Erythroblast (primary cell): ENCODE results near the gene RNF111.

Experiments
- GATA1 ChIP-seq: IDR thresholded peaks from 2 replicates; pipeline ENCODE4 v1.6.1; 2011; ENCODE audit warnings: low read depth, mild to moderate bottlenecking, control low read depth, low read length, moderate library complexity
- POLR2A ChIP-seq: IDR thresholded peaks from 2 replicates; pipeline ENCODE4 v1.6.1; 2011; ENCODE audit warnings: mild to moderate bottlenecking, low read length

DNA sequence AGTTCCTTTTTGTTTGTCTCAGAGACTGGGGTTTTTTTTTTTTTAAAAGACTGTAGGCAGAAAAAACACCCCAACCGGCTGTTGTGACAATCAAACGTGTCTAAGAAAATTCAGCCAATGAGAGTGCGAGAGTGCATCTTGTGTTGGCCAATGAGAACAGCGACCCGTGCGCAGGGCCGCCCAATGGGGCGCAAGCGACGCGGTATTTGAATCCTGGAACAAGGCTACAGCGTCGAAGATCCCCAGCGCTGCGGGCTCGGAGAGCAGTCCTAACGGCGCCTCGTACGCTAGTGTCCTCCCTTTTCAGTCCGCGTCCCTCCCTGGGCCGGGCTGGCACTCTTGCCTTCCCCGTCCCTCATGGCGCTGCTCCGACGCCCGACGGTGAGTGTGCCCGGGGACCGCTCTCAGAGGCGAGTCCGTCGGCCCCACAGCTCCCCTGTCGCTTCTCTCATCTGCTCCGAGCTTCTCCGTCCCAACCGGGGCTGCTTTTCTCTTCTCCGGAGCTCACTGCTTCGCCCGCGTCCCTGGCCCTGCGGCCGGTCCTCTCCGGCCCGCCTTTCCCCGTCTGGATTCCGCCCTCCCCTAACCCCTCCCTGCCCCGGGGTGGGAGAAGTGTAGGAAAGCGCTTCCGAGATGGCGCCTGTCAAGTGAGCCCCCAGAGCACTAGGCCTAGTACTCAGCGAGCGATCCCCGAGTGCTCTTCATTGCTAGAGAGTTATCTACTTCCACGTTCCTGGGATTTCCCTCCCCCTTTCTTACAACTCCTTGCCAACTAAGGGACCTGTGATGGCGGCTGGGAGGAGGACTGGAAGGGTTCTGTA, 117.7 kb downstream of the RNF111 start, which contains the start of gene CCNB2:
- TF ChIP-seq POLR2A (peak; percentile 97), GATA1 (no peak)
